AG09309 (cell line): ENCODE measurements around the gene ACVRL1.

Source experiments
- DNase-seq: peaks from one replicate; pipeline ENCODE4 v3.0.0-alpha.2; 2010; ENCODE audit warnings: low read depth
- H3K4me3 ChIP-seq: 2 replicates; pipeline ENCODE4 v1.5.1; 2011; ENCODE audit warnings: mild to moderate bottlenecking, low read depth, low read length, moderate library complexity; ENCODE audit not compliant: control insufficient read depth
- TF ChIP-seq, protein P1 (sequence below): IDR thresholded peaks from 2 replicates; pipeline ENCODE4 v1.5.1; 2011; ENCODE audit warnings: mild to moderate bottlenecking, low read depth, low read length, inconsistent platforms; ENCODE audit not compliant: insufficient read depth, control insufficient read depth; ENCODE audit errors: missing control alignments

Gene ACVRL1

DNA sequence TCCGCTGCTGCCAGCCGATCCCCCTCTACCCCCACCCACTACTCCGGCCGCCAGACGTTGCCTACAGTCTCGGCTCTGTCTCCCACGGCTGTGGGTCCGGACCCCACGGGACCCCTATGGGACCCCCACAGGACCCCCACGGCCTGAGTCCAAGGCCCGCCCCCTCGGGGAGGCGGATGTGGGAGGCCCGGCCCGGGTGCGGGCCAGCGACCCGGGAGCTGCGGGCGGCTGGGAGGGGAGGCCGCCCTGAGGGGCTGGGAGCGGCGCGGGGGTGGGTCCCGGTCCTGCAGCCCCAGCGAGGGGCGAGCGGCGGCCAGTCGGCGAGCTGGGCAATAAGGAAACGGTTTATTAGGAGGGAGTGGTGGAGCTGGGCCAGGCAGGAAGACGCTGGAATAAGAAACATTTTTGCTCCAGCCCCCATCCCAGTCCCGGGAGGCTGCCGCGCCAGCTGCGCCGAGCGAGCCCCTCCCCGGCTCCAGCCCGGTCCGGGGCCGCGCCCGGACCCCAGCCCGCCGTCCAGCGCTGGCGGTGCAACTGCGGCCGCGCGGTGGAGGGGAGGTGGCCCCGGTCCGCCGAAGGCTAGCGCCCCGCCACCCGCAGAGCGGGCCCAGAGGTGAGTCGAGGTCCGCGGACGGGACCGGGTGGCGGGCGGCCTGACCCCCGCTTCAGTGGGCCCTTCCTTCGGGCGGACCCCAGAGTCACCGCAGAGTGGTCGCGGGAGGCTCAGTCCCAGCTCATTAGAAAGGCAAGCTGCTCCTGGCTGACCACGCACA is at the start of gene ACVRL1:
Gene ACVRL1, plus strand, starts transcription at position 422 of the 773 bp plus-strand sequence. CDS start 4,971 bp downstream, outside the sequence.
- peak within 1 kb of the TSS; percentile 51 for H3K4me3 ChIP-seq
- TF ChIP-seq, protein P1, sequence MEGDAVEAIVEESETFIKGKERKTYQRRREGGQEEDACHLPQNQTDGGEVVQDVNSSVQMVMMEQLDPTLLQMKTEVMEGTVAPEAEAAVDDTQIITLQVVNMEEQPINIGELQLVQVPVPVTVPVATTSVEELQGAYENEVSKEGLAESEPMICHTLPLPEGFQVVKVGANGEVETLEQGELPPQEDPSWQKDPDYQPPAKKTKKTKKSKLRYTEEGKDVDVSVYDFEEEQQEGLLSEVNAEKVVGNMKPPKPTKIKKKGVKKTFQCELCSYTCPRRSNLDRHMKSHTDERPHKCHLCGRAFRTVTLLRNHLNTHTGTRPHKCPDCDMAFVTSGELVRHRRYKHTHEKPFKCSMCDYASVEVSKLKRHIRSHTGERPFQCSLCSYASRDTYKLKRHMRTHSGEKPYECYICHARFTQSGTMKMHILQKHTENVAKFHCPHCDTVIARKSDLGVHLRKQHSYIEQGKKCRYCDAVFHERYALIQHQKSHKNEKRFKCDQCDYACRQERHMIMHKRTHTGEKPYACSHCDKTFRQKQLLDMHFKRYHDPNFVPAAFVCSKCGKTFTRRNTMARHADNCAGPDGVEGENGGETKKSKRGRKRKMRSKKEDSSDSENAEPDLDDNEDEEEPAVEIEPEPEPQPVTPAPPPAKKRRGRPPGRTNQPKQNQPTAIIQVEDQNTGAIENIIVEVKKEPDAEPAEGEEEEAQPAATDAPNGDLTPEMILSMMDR = no peak
- DNase-seq = no peak

DNA sequence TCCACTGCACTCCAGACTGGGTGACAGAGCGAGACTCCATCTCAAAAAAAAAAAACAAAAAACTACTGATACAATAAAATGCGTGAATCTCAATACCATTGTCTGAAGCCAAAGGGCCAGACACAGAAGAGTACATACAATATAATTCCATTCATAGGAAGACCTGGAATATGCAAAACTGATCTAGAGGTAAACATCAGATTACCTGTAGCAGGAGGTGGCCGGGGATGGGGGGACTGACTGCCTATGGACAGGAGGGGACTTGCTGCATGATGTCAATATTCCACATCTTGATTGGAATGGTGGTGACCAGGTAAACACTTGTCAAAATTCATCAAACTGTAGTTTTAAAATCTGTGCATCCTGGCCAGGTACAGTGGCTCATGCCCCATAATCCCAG is 46.3 kb upstream of the ACVRL1 start:
- H3K4me3 ChIP-seq = no peak overlapping the region
- TF ChIP-seq, protein P1 = no peak
- DNase-seq = no peak

DNA sequence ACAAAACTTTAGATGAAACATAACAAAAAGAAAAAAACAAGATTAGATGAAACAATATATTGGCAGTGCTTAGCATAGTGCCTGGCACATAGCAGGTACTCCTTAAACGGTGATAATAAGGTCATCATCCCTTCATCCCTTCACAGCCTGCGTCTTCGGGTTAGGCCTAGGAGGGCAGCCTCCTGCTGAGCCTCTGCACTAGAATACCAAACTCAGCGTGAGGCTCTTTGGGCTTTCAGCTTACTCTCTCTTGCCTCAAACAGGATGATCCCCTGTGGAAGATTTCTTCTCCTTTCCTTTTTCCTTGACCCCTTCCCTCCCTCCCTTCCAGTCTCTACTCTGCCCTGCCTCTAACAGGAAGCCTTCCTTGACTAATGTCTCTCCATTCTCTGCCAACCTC is 44.4 kb upstream of the ACVRL1 start:
- no peak overlapping the region for H3K4me3 ChIP-seq
- no peak for DNase-seq

DNA sequence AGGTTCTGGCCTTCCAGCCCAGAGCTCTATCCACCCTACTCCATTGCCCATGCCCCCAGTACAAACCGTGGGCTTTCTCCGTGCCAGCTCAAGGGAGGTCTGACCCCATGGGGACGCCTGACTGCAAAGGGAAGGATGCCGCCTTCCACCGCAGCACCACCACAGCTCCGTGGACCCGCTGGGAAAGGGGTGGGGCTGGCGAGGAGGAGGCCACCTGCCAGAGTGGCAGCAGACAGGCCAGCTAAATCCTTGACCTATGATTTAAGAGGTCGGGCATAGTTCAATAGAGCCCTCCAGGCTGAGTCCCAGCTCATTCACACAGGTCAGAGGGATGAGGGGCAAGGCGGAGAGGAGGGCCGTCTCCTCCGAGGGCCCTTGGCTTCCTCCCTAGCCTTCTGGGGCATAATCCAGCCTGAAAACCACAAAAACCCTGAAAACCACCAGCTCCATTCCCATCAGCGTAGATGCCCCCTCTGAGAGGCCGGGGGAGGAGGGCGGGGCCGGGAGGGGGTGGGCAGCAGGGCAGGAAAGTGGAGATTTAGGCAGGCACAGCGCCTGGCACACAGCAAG is 43.9 kb upstream of the ACVRL1 start:
- TF ChIP-seq, protein P1 = no peak
- no peak overlapping the region for H3K4me3 ChIP-seq
- DNase-seq = no peak

More for the DNA sequence above, 44.4 kb upstream of the ACVRL1 start:
- TF ChIP-seq, protein P1 = no peak

DNA sequence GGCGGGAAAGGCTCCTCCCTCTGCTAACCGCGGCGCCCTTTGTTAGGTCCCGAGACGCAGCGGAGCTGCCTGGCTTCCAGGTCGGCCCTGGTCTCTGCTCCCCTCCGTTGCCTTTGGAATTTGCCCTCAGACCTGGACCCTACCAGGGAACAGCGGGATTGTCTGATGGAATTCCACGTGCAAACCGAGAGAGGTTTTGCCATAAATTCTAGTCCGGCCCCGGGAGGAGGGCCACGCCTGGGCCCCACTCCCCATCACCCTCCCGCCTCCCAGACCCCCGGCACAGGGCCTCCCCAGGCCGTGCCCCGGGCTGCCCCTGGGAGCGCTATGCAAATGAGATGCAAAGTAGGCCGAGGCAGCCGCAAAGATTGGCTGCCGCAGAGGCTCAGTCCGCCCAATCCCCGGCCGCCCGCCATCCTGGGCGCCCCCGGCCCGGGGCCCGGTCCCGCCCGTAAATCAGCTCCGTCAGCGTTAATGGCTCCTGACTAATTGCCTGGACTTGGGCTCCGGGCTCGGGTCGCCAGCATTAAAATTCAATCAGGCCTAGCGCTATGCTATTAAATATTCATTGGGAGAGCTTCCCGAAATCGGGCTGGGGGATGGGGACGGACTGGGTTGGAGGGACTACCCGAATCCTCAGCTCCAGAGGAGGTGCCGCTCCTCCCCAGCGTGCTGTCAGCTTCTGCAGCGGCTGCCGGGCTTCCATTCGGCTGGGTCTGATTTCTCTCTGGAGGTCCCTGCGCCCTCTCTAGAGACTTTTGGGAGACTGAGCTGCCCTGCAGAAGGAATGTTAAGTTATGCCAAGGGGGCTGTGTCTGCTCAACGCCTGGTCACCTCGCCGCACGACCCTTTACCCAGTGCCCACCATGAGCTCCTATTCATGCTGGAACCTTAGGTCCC is 43.1 kb upstream of the ACVRL1 start:
- TF ChIP-seq, protein P1 = no peak
- no peak for DNase-seq
- peak overlapping the region; percentile 5; the same call in 1 of the 2 replicates for H3K4me3 ChIP-seq
